Activated CD8-positive, alpha-beta T cell treated with anti-CD3 and anti-CD28 coated beads, Interleukin-2, amount 10 ng/mL, durations not matched to agents 7 days and 5 days (primary cell): ENCODE data around the gene ENOX1. TPM values are rescaled to one million over a fixed set of nuclear protein-coding genes. Genes with fewer than 3 reads are reported as not detected.
"Not testable (repeated sequence)": the region's sequence is repeated elsewhere in the genome, so short reads cannot be mapped to it uniquely, and the experiment has no call there.

Experiments used
- ATAC-seq: fragments of 150-1000 bp; cut with Tn5 transposase; one replicate; pipeline ENCODE4 v1.10.0; 2021; ENCODE audit warnings: moderate library complexity
- CTCF ChIA-PET: fragments of 350-600 bp; sonication (Branson Sonifier 250); formaldehyde crosslinking; loops from one replicate; lab custom pipeline; 2021; ENCODE audit warnings: antibody characterized with exemption; lab: Charles Lee
- POLR2A ChIA-PET: fragments of 350-600 bp; sonication (Branson Sonifier 250); formaldehyde crosslinking; loops from one replicate; lab custom pipeline; 2021; ENCODE audit warnings: antibody characterized with exemption; lab: Charles Lee
- DNase-seq: peaks from one replicate; pipeline ENCODE4 v3.0.0-alpha.2; 2020
- H3K27ac Mint-ChIP-seq: one replicate; pipeline ENCODE4 v1.8.0; 2021; ENCODE audit warnings: mild to moderate bottlenecking, mixed read lengths
- H3K27me3 Mint-ChIP-seq: one replicate; pipeline ENCODE4 v1.8.0; 2021; ENCODE audit warnings: low read depth, mixed read lengths
- H3K36me3 Mint-ChIP-seq: one replicate; pipeline ENCODE4 v1.8.0; 2021; ENCODE audit warnings: low read depth, mixed read lengths
- H3K4me1 Mint-ChIP-seq: one replicate; pipeline ENCODE4 v1.8.0; 2021; ENCODE audit warnings: low read depth, mixed read lengths
- H3K4me3 Mint-ChIP-seq: one replicate; pipeline ENCODE4 v1.8.0; 2021; ENCODE audit warnings: mild to moderate bottlenecking, mixed read lengths
- H3K9me3 Mint-ChIP-seq: one replicate; pipeline ENCODE4 v1.8.0; 2022; ENCODE audit warnings: mixed read lengths; ENCODE audit not compliant: insufficient read depth
- total RNA-seq, 2 experiments: library from RNA; stranded (reverse); gene quantifications; one replicate each; pipeline ENCODE4 v1.2.3, GENCODE V29; 2021

Gene ENOX1
- total RNA-seq = under 1 TPM in 1 of 2 experiments, not detected in 1; 0.08 TPM

DNA sequence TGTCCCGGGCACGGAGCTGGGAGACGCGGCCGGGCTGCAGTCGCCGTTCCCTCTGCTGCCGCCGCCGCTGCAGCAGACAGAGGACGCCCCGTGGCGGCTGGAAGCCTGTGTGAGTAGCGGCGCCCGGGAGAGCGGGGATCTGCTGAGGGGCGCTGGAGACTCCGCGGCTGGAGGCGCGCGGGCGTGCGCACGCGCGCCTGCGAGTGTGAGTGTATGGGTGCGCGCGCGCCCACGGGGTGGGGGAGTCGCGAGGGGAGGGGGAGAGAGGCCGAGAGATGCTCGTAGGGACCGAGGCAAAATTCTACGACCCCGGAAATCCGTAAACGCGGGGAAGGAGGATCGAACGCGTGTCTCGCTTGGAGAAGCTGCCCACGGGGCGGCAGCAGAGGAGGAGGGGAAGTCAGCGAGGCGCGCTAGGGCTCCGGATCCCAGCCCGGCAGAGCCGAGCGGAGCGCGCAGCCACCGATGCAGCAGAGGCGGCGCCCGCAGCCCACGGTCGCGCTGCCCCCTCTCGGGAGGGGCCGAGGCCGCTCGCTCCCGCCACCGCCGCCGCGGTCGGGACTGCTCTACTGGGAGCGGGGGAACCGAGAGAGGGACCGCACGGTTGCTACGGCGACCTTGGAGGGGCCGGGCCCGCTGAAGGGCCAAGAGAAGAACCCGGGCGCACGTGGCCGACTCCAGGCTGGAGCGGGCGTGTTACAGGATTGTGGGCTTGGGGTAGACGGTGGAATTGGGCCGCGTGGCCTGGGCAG, at the start of gene ENOX1:
ENOX1 (minus strand) TSS at position 207 of the 752 bp plus-strand sequence.
- no peak within 1 kb of the TSS for H3K27ac Mint-ChIP-seq
- ATAC-seq (peak; percentile 52), DNase-seq (peak; percentile 27)
- H3K27me3 Mint-ChIP-seq = peaks cover 44% of the 10 kb centered on the region
- peak within 1 kb of the TSS; percentile 69 for H3K4me3 Mint-ChIP-seq
- no peaks in the 10 kb centered on the region for H3K9me3 Mint-ChIP-seq
- H3K4me1 Mint-ChIP-seq = peaks cover 7% of the 10 kb centered on the region
- ChIA-PET POLR2A (no interaction called here), CTCF (interaction anchor here (0.9 kb wide), 1 partner anchor 17 kb away, joined by 3 read pairs; no protein-coding TSS in a partner anchor)
- no peaks in the 10 kb centered on the region for H3K36me3 Mint-ChIP-seq

- ChIA-PET POLR2A (no interaction called here), CTCF (no interaction called here)
- H3K4me1 Mint-ChIP-seq = no peaks in the 10 kb centered on the region
Measured at GRCh38 chr13:43835701-43836100, 48.9 kb upstream of the ENOX1 start.

DNA sequence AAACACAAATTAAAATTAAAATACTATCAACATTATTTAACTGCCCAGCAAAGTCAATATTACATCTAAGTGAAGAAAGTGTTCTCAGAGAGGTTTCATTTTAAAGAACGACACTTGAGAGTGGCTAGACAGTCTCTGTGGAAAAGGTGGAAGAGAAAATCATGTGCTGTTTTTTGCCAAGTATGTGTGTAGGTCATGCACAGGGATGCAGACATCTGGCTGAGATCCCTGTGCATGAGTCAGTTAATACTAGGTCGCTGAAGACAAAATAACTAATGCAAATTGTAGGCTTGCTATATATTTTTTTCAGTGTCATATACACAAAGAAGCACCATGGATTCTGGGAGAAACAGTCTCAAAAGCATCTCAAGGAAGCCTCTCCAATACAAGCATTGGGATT, 44.3 kb upstream of the ENOX1 start:
- H3K4me3 Mint-ChIP-seq = no peak overlapping the region
- no peaks in the 10 kb centered on the region for H3K4me1 Mint-ChIP-seq
- DNase-seq (no peak), ATAC-seq (no peak)
- ChIA-PET CTCF (no interaction called here), POLR2A (no interaction called here)
- H3K27me3 Mint-ChIP-seq = peaks cover 9% of the 10 kb centered on the region
- H3K36me3 Mint-ChIP-seq = no peaks in the 10 kb centered on the region
- H3K9me3 Mint-ChIP-seq = no peaks in the 10 kb centered on the region
- no peak overlapping the region for H3K27ac Mint-ChIP-seq

More at GRCh38 chr13:43835701-43836100, 48.9 kb upstream of the ENOX1 start:
- DNase-seq (no peak), ATAC-seq (no peak)
- Mint-ChIP-seq H3K36me3 (no peaks in the 10 kb centered on the region), H3K9me3 (no peaks in the 10 kb centered on the region), H3K27ac (no peak overlapping the region), H3K27me3 (peaks cover 3% of the 10 kb centered on the region), H3K4me3 (no peak overlapping the region)

DNA sequence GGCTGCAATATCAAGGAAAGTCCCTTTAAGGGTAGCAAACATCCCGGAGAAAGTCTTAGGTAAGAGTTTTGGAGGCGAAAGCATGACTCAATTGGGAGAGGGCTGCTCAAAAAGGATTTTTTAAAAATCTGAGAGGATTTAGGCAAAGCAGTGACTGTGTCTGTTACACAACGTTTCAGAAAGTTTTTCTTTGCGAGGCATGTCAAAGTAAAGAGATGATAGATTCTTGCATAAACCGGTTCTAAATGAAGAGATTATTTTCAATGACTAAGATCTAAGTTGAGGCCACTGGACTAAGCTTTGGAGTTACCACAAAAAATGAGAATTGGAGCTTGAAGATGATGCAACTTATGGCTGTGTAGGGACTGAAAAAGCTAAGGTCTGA, 43.7 kb upstream of the ENOX1 start:
- Mint-ChIP-seq H3K4me3 (no peak overlapping the region), H3K4me1 (no peaks in the 10 kb centered on the region), H3K9me3 (no peaks in the 10 kb centered on the region), H3K27ac (no peak overlapping the region), H3K27me3 (peaks cover 11% of the 10 kb centered on the region), H3K36me3 (no peaks in the 10 kb centered on the region)
- ATAC-seq = no peak
- ChIA-PET CTCF (no interaction called here), POLR2A (no interaction called here)
- no peak for DNase-seq

DNA sequence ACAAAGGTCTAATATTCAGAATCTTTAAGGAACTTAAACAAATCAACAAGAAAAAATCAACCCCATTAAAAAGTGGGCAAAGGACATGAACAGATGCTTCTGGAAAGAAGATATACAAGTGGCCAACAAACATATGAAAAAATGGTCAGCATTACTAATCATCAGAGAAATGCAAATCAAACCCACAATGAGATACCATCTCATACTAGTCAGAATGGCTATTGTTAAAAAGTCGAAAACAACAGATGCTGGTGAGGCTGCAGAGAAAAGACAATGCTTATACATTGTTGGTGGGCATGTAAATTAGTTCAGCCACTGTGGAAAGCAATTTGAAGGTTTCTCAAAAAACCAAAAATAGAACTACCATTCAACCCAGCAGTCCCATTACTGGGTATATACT, 37.9 kb upstream of the ENOX1 start:
- CTCF ChIA-PET, H3K36me3 Mint-ChIP-seq: not testable (repeated sequence)

GRCh38 chr13:43822969-43823368, 36.2 kb upstream of the ENOX1 start:
- Mint-ChIP-seq H3K4me3 (no peak overlapping the region), H3K4me1 (no peaks in the 10 kb centered on the region), H3K27ac (no peak overlapping the region), H3K27me3 (peaks cover 12% of the 10 kb centered on the region), H3K36me3 (no peaks in the 10 kb centered on the region), H3K9me3 (no peaks in the 10 kb centered on the region)
- ChIA-PET POLR2A (no interaction called here), CTCF (no interaction called here)
- no peak for ATAC-seq
- DNase-seq = no peak

More for the DNA sequence above, 37.9 kb upstream of the ENOX1 start:
- H3K4me3 Mint-ChIP-seq, POLR2A ChIA-PET, H3K27ac Mint-ChIP-seq, H3K4me1 Mint-ChIP-seq, H3K9me3 Mint-ChIP-seq, ATAC-seq, DNase-seq, H3K27me3 Mint-ChIP-seq: not testable (repeated sequence)

DNA sequence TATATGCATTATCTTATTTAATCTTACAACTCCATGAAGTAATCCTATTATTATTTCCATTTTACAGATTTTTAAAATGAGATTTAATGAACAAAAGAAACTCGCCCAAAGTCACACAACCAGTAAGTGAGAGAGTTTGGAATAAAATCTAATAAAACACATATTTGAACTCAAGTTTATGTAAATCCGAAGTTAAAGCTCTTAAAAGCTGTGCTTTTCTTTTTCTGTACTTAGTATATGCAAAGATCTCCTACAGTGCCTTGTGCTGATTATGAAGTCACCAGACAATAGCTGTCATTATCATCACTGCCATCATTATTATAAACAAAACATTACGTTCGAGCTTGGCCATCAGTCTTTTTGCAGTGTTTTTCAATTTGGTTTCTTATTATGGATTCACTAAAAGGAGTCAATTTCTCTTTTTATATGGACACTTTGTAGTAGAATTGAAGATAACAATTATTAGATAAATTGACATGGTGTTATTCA, 29.7 kb upstream of the ENOX1 start:
- DNase-seq (no peak), ATAC-seq (no peak)
- POLR2A ChIA-PET = no interaction called here
- Mint-ChIP-seq H3K36me3 (no peaks in the 10 kb centered on the region), H3K27me3 (peaks cover 12% of the 10 kb centered on the region), H3K9me3 (no peaks in the 10 kb centered on the region), H3K4me1 (no peaks in the 10 kb centered on the region), H3K4me3 (no peak overlapping the region), H3K27ac (no peak overlapping the region)
- CTCF ChIA-PET = interaction anchor here (1.0 to 1.5 kb wide), 2 partner anchors 12 to 1221 kb away, joined by 3 to 5 read pairs; no protein-coding TSS in a partner anchor

DNA sequence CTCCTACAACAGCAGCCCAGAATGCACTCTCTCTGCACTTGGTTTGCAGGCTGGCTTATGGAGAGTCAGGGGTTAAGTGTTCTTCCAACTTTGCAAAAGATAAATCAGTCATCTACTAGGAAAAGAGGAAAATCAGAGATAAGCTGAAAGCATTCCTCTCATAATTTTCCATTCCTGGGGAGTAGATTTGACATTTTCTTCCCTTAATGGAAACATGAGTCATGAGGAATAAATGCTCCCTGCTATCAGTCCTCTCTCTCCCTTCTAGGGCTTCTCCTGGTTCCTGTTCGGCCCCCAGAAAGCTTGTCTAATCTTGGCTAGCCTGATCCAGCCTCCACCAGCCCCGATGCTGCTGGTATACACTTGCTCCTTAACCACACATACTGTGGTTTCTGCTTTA, 28.4 kb upstream of the ENOX1 start:
- Mint-ChIP-seq H3K4me3 (no peak overlapping the region), H3K36me3 (no peaks in the 10 kb centered on the region), H3K9me3 (no peaks in the 10 kb centered on the region), H3K4me1 (no peaks in the 10 kb centered on the region), H3K27me3 (peaks cover 12% of the 10 kb centered on the region), H3K27ac (no peak overlapping the region)
- no peak for ATAC-seq
- no peak for DNase-seq
- POLR2A ChIA-PET = no interaction called here
- CTCF ChIA-PET = interaction anchor here (2.4 kb wide), 1 partner anchor 11 kb away, joined by 15 read pairs; no protein-coding TSS in a partner anchor

DNA sequence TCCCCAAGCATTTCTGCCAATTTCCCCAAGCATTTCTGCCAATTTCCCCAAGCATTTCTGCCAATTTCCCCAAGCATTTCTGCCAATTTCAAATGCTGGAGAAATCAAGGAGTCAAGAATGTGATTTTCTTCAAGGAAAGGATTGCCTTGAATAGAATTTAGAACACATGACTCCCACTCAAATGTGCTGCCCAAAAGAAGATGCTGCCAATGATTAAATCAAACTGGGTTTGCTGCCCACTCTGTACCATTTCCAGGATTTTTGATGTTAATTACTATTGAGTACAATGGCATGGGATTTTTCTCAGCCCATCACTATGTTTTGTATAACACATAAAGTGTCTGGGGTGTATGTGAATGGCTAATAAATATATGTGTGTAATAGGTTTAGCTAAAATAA, 21.9 kb upstream of the ENOX1 start:
- H3K36me3 Mint-ChIP-seq = no peaks in the 10 kb centered on the region
- ATAC-seq (no peak), DNase-seq (no peak)
- CTCF ChIA-PET = no interaction called here
- H3K4me3 Mint-ChIP-seq = no peak overlapping the region
- H3K9me3 Mint-ChIP-seq = no peaks in the 10 kb centered on the region
- POLR2A ChIA-PET = interaction anchor here (0.6 kb wide), 1 partner anchor 174 kb away, joined by 3 read pairs; no protein-coding TSS in a partner anchor
- no peaks in the 10 kb centered on the region for H3K4me1 Mint-ChIP-seq
- H3K27me3 Mint-ChIP-seq = peaks cover 9% of the 10 kb centered on the region
- H3K27ac Mint-ChIP-seq = no peak overlapping the region

DNA sequence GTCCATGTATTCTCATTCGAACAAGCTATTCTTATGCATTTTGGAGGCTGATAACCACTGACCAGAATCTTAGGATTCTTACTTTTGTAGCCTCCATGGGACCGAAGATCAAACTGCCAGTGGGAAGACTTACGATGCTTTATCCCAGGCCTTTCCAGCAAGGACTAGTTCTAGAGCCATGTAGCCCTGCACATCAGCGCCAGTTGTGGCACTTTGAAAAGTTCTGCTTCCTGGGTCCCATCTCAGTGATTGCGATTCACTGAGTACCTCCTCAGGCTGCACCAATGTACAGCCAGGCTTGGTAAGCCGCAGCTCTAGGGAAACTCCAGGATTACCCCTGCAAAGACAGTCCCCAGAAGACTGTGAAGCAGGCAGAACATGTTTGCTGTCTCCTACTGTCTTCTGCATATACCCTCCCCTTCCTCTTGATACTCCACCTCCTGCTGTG, 18.9 kb upstream of the ENOX1 start:
- no peak for DNase-seq
- no peak overlapping the region for H3K27ac Mint-ChIP-seq
- H3K27me3 Mint-ChIP-seq = peaks cover 6% of the 10 kb centered on the region
- H3K4me3 Mint-ChIP-seq = no peak overlapping the region
- no peak for ATAC-seq
- POLR2A ChIA-PET = no interaction called here
- CTCF ChIA-PET = interaction anchor here (2.1 kb wide), 1 partner anchor 9 kb away, joined by 15 read pairs; no protein-coding TSS in a partner anchor
- no peaks in the 10 kb centered on the region for H3K4me1 Mint-ChIP-seq
- no peaks in the 10 kb centered on the region for H3K36me3 Mint-ChIP-seq
- H3K9me3 Mint-ChIP-seq = no peaks in the 10 kb centered on the region

GRCh38 chr13:43805071-43805468, 18.3 kb upstream of the ENOX1 start:
- no peaks in the 10 kb centered on the region for H3K4me1 Mint-ChIP-seq
- H3K9me3 Mint-ChIP-seq = no peaks in the 10 kb centered on the region
- DNase-seq = no peak
- no peak overlapping the region for H3K4me3 Mint-ChIP-seq
- no peaks in the 10 kb centered on the region for H3K36me3 Mint-ChIP-seq
- ATAC-seq = no peak
- no peak overlapping the region for H3K27ac Mint-ChIP-seq
- ChIA-PET POLR2A (no interaction called here), CTCF (interaction anchor here (0.8 to 2.1 kb wide), 9 partner anchors 9 to 1209 kb away, joined by 3 to 15 read pairs (median 3); no protein-coding TSS in a partner anchor)
- H3K27me3 Mint-ChIP-seq = peaks cover 6% of the 10 kb centered on the region

DNA sequence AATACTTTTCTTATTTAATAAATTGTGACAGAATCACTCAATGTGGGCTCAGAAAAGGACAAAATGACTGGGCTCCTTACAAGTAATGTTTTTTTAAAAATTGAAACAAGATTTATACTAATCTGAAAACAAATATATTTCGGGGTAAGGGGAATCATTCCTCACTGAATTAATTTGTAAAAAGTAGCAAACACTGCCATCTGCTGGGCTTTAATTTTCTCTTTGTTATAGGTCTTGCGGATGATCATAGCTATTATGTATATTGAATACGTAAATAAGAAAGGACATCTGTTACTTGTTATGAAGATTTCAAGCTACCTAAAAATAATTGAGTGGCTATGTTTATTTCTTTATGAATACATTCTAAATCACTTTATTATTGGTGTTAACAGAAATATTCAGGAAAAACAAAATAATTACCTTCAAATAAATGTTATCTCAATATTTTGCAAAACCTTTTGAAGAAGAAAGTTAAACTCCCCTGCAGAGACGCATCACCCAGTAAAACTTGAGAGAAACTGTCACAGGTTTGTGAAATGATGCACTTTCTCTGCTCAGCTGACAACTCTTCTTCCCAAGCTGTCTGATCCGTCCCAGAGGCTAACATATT, 17.8 kb upstream of the ENOX1 start:
- H3K36me3 Mint-ChIP-seq = no peaks in the 10 kb centered on the region
- H3K4me1 Mint-ChIP-seq = no peaks in the 10 kb centered on the region
- H3K27ac Mint-ChIP-seq = no peak overlapping the region
- POLR2A ChIA-PET = no interaction called here
- H3K4me3 Mint-ChIP-seq = no peak overlapping the region
- peak; percentile 26 for DNase-seq
- H3K27me3 Mint-ChIP-seq = peaks cover 9% of the 10 kb centered on the region
- H3K9me3 Mint-ChIP-seq = no peaks in the 10 kb centered on the region
- CTCF ChIA-PET = interaction anchor here (0.8 to 2.1 kb wide), 9 partner anchors 10 to 1209 kb away, joined by 3 to 15 read pairs (median 3); no protein-coding TSS in a partner anchor
- no peak for ATAC-seq
